Activated CD4-positive, alpha-beta T cell treated with anti-CD3 and anti-CD28 coated beads for 36 hours (primary cell): ENCODE data around the gene NAT9. TPM values are rescaled to one million over a fixed set of nuclear protein-coding genes. Genes with fewer than 3 reads are reported as not detected.

ENCODE experiments used
- ATAC-seq: fragments of 200-7000 bp; cut with Tn5 transposase; one replicate; pipeline ENCODE4 v1.10.0; 2021; ENCODE audit warnings: mild to moderate bottlenecking, moderate library complexity
- CTCF ChIA-PET: fragments of 350-600 bp; sonication (Branson Sonifier 250); formaldehyde crosslinking; loops from one replicate; lab custom pipeline; 2021; ENCODE audit warnings: antibody characterized with exemption; lab: Charles Lee
- POLR2A ChIA-PET: fragments of 350-600 bp; sonication (Branson Sonifier 250); formaldehyde crosslinking; loops from one replicate; lab custom pipeline; 2021; ENCODE audit warnings: antibody characterized with exemption, inconsistent platforms; lab: Charles Lee
- DNase-seq: peaks from one replicate; pipeline ENCODE4 v3.0.0-alpha.2; 2020
- H3K27ac Mint-ChIP-seq: one replicate; pipeline ENCODE4 v1.8.0; 2021; ENCODE audit warnings: mixed read lengths
- H3K27me3 Mint-ChIP-seq: one replicate; pipeline ENCODE4 v1.8.0; 2021; ENCODE audit warnings: mixed read lengths
- H3K36me3 Mint-ChIP-seq: one replicate; pipeline ENCODE4 v1.8.0; 2021; ENCODE audit warnings: low read depth, mixed read lengths
- H3K4me1 Mint-ChIP-seq: one replicate; pipeline ENCODE4 v1.8.0; 2021; ENCODE audit warnings: mixed read lengths
- H3K4me3 Mint-ChIP-seq: one replicate; pipeline ENCODE4 v1.8.0; 2021; ENCODE audit warnings: mild to moderate bottlenecking, moderate library complexity, mixed read lengths
- H3K9me3 Mint-ChIP-seq: one replicate; pipeline ENCODE4 v1.8.0; 2021; ENCODE audit warnings: low read depth, mixed read lengths
- intact Hi-C, 2 experiments: fragments of 100-400 bp; cut with DNase I in 1 of 2; cut with micrococcal nuclease in 1 of 2; formaldehyde crosslinking; loops; one replicate each; pipeline versions ENCODE4 v1.14.2 to v1.15.1; 2022 to 2024; cut with DNase I, micrococcal nuclease
- total RNA-seq, 2 experiments: library from RNA; stranded (reverse); gene quantifications; one replicate each; pipeline ENCODE4 v1.2.3, GENCODE V29; 2021

Gene NAT9
- total RNA-seq, 2 experiments from 2014 or later = 23.7 to 39.6 TPM

DNA sequence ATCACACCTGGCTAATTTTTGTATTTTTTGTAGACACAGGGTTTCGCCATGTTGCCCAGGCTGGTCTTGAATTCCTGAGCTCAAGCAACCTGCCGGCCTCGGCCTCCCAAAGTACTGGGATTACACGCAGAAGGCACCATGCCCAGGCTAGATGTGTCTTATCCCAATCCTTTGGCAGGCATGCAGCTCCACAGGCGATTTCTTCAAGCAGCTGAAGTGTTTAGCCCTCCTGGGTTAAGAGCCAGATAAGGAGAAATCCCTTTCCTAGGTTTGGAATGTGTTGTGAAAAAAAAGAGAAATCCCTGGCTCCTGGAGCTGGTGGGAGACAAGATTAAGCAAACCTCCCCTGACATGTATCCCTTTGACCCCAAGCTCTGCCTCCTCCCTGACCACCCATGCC is 29.8 kb downstream of the NAT9 start:
- DNase-seq = no peak
- POLR2A ChIA-PET = interaction anchor here (1.4 kb wide), 1 partner anchor 127 kb away, joined by 7 read pairs; the partner anchor contains the start of gene FDXR
- peaks cover 57% of the 10 kb centered on the region for H3K4me1 Mint-ChIP-seq
- no peaks in the 10 kb centered on the region for H3K9me3 Mint-ChIP-seq
- no peak for ATAC-seq
- H3K27me3 Mint-ChIP-seq = no peaks in the 10 kb centered on the region
- H3K27ac Mint-ChIP-seq = peak overlapping the region; percentile 51
- H3K4me3 Mint-ChIP-seq = no peak overlapping the region
- peaks cover 18% of the 10 kb centered on the region for H3K36me3 Mint-ChIP-seq
- intact Hi-C loops = loop anchor here in 1 of 2 experiments (5.0 kb wide), 1 partner anchor 436 kb away; the partner anchor contains the start of gene SUMO2
- CTCF ChIA-PET = interaction anchor here (0.7 to 6.7 kb wide), 9 partner anchors 9 to 214 kb away, joined by 3 to 93 read pairs (median 31); partner anchors contain the start of genes NAT9 and RAB37

- Mint-ChIP-seq H3K27me3 (no peaks in the 10 kb centered on the region), H3K4me1 (peaks cover 56% of the 10 kb centered on the region), H3K9me3 (no peaks in the 10 kb centered on the region), H3K36me3 (peaks cover 11% of the 10 kb centered on the region), H3K27ac (no peak overlapping the region), H3K4me3 (no peak overlapping the region)
- intact Hi-C loops = loop anchor here (2.0 to 5.0 kb wide), 5 partner anchors 13 to 437 kb away; partner anchors contain the start of gene SUMO2 (in 1 of the 2)
- ATAC-seq (no peak), DNase-seq (no peak)
- ChIA-PET CTCF (interaction anchor here (0.5 to 6.7 kb wide), 22 partner anchors 9 to 381 kb away, joined by 3 to 93 read pairs (median 4); partner anchors contain the start of genes FDXR, NAT9 and RAB37), POLR2A (interaction anchor here (0.6 to 1.4 kb wide), 2 partner anchors 43 to 128 kb away, joined by 7 read pairs; partner anchors contain the start of gene FDXR)
Observed at GRCh38 chr17:74745548-74746177, 30.5 kb downstream of the NAT9 start.

GRCh38 chr17:74744714-74745547 is 31.2 kb downstream of the NAT9 start:
- DNase-seq = peak; percentile 91
- peak; percentile 8 for ATAC-seq
- H3K27ac Mint-ChIP-seq = peak overlapping the region; percentile 56
- POLR2A ChIA-PET = interaction anchor here (0.6 to 1.4 kb wide), 2 partner anchors 44 to 128 kb away, joined by 7 read pairs; partner anchors contain the start of gene FDXR
- H3K27me3 Mint-ChIP-seq = no peaks in the 10 kb centered on the region
- no peaks in the 10 kb centered on the region for H3K9me3 Mint-ChIP-seq
- intact Hi-C loops = loop anchor here (1.0 to 5.0 kb wide), 9 partner anchors 14 to 437 kb away; partner anchors contain the start of gene SUMO2 (in 1 of the 2)
- CTCF ChIA-PET = interaction anchor here (0.5 to 6.7 kb wide), 24 partner anchors 8 to 546 kb away, joined by 3 to 93 read pairs (median 4); partner anchors contain the start of genes FDXR, NAT9 and RAB37
- peaks cover 63% of the 10 kb centered on the region for H3K4me1 Mint-ChIP-seq
- H3K36me3 Mint-ChIP-seq = peaks cover 5% of the 10 kb centered on the region
- no peak overlapping the region for H3K4me3 Mint-ChIP-seq

- Mint-ChIP-seq H3K27me3 (no peaks in the 10 kb centered on the region), H3K9me3 (no peaks in the 10 kb centered on the region), H3K4me1 (peaks cover 68% of the 10 kb centered on the region), H3K36me3 (no peaks in the 10 kb centered on the region), H3K4me3 (no peak overlapping the region), H3K27ac (no peak overlapping the region)
- DNase-seq (no peak), ATAC-seq (no peak)
- intact Hi-C loops = loop anchor here (1.0 to 2.0 kb wide), 8 partner anchors 14 to 214 kb away; no protein-coding TSS in a partner anchor
- POLR2A ChIA-PET = no interaction called here
- CTCF ChIA-PET = interaction anchor here (0.6 to 6.7 kb wide), 14 partner anchors 7 to 546 kb away, joined by 3 to 93 read pairs (median 8); partner anchors contain the start of genes NAT9 and RAB37
Observed at GRCh38 chr17:74744349-74744713, 31.8 kb downstream of the NAT9 start.

- DNase-seq (no peak), ATAC-seq (no peak)
- intact Hi-C loops = loop anchor here (1.0 to 2.0 kb wide), 8 partner anchors 15 to 215 kb away; no protein-coding TSS in a partner anchor
- Mint-ChIP-seq H3K36me3 (no peaks in the 10 kb centered on the region), H3K27ac (no peak overlapping the region), H3K4me1 (peaks cover 74% of the 10 kb centered on the region), H3K27me3 (no peaks in the 10 kb centered on the region), H3K9me3 (no peaks in the 10 kb centered on the region), H3K4me3 (no peak overlapping the region)
- CTCF ChIA-PET = interaction anchor here (0.6 to 6.7 kb wide), 10 partner anchors 14 to 538 kb away, joined by 3 to 93 read pairs (median 12); partner anchors contain the start of gene NAT9
- POLR2A ChIA-PET = no interaction called here
Observed at GRCh38 chr17:74743755-74744154, 32.4 kb downstream of the NAT9 start.

- H3K4me3 Mint-ChIP-seq = no peak overlapping the region
- CTCF ChIA-PET = interaction anchor here (0.8 to 2.8 kb wide), 7 partner anchors 11 to 167 kb away, joined by 3 to 18 read pairs (median 8); no protein-coding TSS in a partner anchor
- H3K4me1 Mint-ChIP-seq = peaks cover 81% of the 10 kb centered on the region
Observed at GRCh38 chr17:74742978-74743545, 33.1 kb downstream of the NAT9 start.

DNA sequence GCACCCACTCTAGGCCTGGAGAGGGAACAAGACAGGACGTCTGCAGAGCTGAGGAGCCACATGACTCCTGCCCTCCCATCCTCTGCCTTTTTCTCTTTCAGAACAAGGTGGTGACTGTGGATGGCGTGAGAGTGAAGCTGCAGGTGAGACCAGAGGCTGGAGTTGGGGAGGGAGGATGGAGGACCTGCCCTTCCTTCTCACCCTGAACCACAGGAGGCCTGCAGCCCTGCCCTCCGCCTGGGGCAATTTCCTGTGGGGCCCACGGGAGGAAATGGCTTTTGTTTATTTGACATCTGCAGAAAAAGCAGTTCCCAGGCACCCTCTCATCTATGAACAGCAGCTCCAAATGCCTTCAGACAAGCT is 34.0 kb downstream of the NAT9 start:
- no peaks in the 10 kb centered on the region for H3K27me3 Mint-ChIP-seq
- no peaks in the 10 kb centered on the region for H3K9me3 Mint-ChIP-seq
- POLR2A ChIA-PET = interaction anchor here (0.7 kb wide), 1 partner anchor 189 kb away, joined by 3 read pairs; no protein-coding TSS in a partner anchor
- CTCF ChIA-PET = interaction anchor here (0.7 to 2.8 kb wide), 10 partner anchors 12 to 305 kb away, joined by 3 to 18 read pairs (median 6); partner anchors contain the start of gene FDXR
- ATAC-seq (peak; percentile 13), DNase-seq (peak; percentile 72)
- intact Hi-C loops = no loop called here
- H3K36me3 Mint-ChIP-seq = no peaks in the 10 kb centered on the region
- H3K27ac Mint-ChIP-seq = peak overlapping the region; percentile 88
- peak overlapping the region; percentile 50 for H3K4me3 Mint-ChIP-seq
- H3K4me1 Mint-ChIP-seq = peaks cover 81% of the 10 kb centered on the region

More at GRCh38 chr17:74742978-74743545, 33.1 kb downstream of the NAT9 start:
- intact Hi-C loops = no loop called here
- DNase-seq (no peak), ATAC-seq (no peak)
- H3K36me3 Mint-ChIP-seq = no peaks in the 10 kb centered on the region
- no peaks in the 10 kb centered on the region for H3K27me3 Mint-ChIP-seq
- POLR2A ChIA-PET = no interaction called here
- H3K9me3 Mint-ChIP-seq = no peaks in the 10 kb centered on the region
- H3K27ac Mint-ChIP-seq = peak overlapping the region; percentile 88

DNA sequence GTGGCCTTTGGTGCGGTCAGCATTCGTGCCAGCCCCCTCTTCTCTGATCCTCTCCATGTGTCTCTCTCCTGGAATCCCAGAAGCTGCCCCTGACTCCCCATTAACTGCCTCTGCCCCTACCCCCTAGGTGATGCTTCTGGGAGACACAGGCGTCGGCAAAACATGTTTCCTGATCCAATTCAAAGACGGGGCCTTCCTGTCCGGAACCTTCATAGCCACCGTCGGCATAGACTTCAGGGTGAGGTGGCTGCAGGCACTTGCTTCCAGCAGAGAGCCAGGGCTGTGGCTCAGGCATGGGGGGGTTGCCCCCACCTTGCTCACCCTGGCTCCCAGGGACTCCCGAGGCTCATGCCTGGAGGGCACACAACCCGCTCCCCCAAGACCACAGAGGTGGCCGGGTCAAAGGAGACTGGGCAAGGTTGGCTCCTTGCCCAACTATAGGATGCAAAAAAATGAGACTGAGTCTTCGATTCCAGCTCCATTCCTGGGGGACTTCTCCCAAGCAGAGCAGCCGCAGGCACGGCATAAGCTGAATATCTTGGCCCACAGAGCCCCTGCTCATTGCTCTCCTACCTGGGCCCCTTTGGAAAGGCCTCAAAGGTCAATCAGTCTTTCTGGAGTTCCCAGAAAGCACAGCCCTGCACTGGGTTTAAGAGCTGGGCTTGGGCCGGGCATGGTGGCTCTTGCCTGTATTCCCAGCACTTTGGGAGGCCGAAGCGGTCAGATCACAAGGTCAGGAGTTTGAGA is 35.3 kb downstream of the NAT9 start:
- Mint-ChIP-seq H3K27ac (peak overlapping the region; percentile 88), H3K4me3 (no peak overlapping the region), H3K4me1 (peaks cover 79% of the 10 kb centered on the region), H3K9me3 (no peaks in the 10 kb centered on the region), H3K27me3 (no peaks in the 10 kb centered on the region), H3K36me3 (no peaks in the 10 kb centered on the region)
- POLR2A ChIA-PET = no interaction called here
- CTCF ChIA-PET = interaction anchor here (0.7 to 2.8 kb wide), 14 partner anchors 10 to 654 kb away, joined by 3 to 18 read pairs (median 4); partner anchors contain the start of gene FDXR
- DNase-seq (no peak), ATAC-seq (no peak)
- intact Hi-C loops = no loop called here

- H3K9me3 Mint-ChIP-seq = no peaks in the 10 kb centered on the region
- CTCF ChIA-PET = interaction anchor here (0.6 to 2.8 kb wide), 2 partner anchors 19 to 776 kb away, joined by 3 to 12 read pairs; partner anchors contain the start of gene TSEN54
- POLR2A ChIA-PET = no interaction called here
- H3K27ac Mint-ChIP-seq = no peak overlapping the region
- H3K36me3 Mint-ChIP-seq = no peaks in the 10 kb centered on the region
- no peak overlapping the region for H3K4me3 Mint-ChIP-seq
- peaks cover 79% of the 10 kb centered on the region for H3K4me1 Mint-ChIP-seq
- no peak for ATAC-seq
- H3K27me3 Mint-ChIP-seq = no peaks in the 10 kb centered on the region
- no peak for DNase-seq
- intact Hi-C loops = no loop called here
Observed at GRCh38 chr17:74740173-74740572, 36.0 kb downstream of the NAT9 start.
